Keratinocyte (primary cell): ENCODE measurements around the gene GPR6. TPM values are rescaled to one million over a fixed set of nuclear protein-coding genes. Genes with fewer than 3 reads are reported as not detected.

Experiments
- DNase-seq: peaks from one replicate; pipeline ENCODE4 v3.0.0-alpha.2; 2011; ENCODE audit warnings: low read depth, missing footprints, low spot score
- FAIRE-seq: peaks from 2 replicates; lab custom pipeline; 2011; peaks lifted over from hg19 to GRCh38; lab: Jason Lieb, UNC
- H2AFZ ChIP-seq: 2 replicates; pipeline ENCODE4 v1.6.0; 2012; ENCODE audit warnings: low read length, control low read depth, inconsistent platforms; ENCODE audit not compliant: control insufficient read depth
- H3K27ac ChIP-seq: 2 replicates; pipeline ENCODE4 v1.5.1; 2011; ENCODE audit warnings: low read length; ENCODE audit not compliant: control insufficient read depth, insufficient read depth
- H3K27me3 ChIP-seq: 3 replicates; pipeline ENCODE4 v1.6.0; 2011; ENCODE audit warnings: low read length; ENCODE audit not compliant: control insufficient read depth, insufficient read depth; ENCODE audit errors: extremely low read depth
- H3K36me3 ChIP-seq, 2 experiments: 2 replicates in 1 of 2; 3 replicates in 1 of 2; pipeline ENCODE4 v1.5.1; 2011; ENCODE audit warnings: low read length in 2 of 2, mild to moderate bottlenecking in 1 of 2; ENCODE audit not compliant: control insufficient read depth in 2 of 2, insufficient read depth in 2 of 2; ENCODE audit errors: extremely low read depth in 1 of 2
- H3K4me1 ChIP-seq: 3 replicates; pipeline ENCODE4 v1.5.1; 2011; ENCODE audit warnings: low read length; ENCODE audit not compliant: control insufficient read depth, insufficient read depth; ENCODE audit errors: extremely low read depth
- H3K4me2 ChIP-seq: 3 replicates; pipeline ENCODE4 v1.6.0; 2011; ENCODE audit warnings: low read depth, low read length; ENCODE audit not compliant: control insufficient read depth, insufficient read depth; ENCODE audit errors: extremely low read depth
- H3K4me3 ChIP-seq, 3 experiments: fragments of 200-600 bp in 1 of 3; sonication (generic) in 1 of 3; 2 replicates in 2 of 3; 3 replicates in 1 of 3; pipeline ENCODE4 v1.5.1; 2011 to 2016; ENCODE audit warnings: low read length in 3 of 3, mild to moderate bottlenecking in 3 of 3, control low read depth in 2 of 3, inconsistent platforms in 1 of 3, low read depth in 1 of 3, mixed read lengths in 1 of 3, mixed run types in 1 of 3, moderate library complexity in 1 of 3; ENCODE audit not compliant: control insufficient read depth in 2 of 3, insufficient read depth in 2 of 3; ENCODE audit errors: extremely low read depth in 1 of 3
- H3K79me2 ChIP-seq: 2 replicates; pipeline ENCODE4 v1.6.0; 2012; ENCODE audit warnings: low read length; ENCODE audit not compliant: control insufficient read depth, insufficient read depth
- H3K9ac ChIP-seq: 3 replicates; pipeline ENCODE4 v1.6.0; 2011; ENCODE audit warnings: low read length; ENCODE audit not compliant: control insufficient read depth, insufficient read depth; ENCODE audit errors: extremely low read depth
- H3K9me1 ChIP-seq: 3 replicates; pipeline ENCODE4 v1.6.0; 2011; ENCODE audit warnings: low read length; ENCODE audit not compliant: control insufficient read depth, insufficient read depth; ENCODE audit errors: extremely low read depth
- H3K9me3 ChIP-seq: 2 replicates; pipeline ENCODE4 v1.5.1; 2012; ENCODE audit warnings: low read depth, low read length; ENCODE audit not compliant: control insufficient read depth
- H4K20me1 ChIP-seq: 3 replicates; pipeline ENCODE4 v1.6.0; 2011; ENCODE audit warnings: low read length; ENCODE audit not compliant: control insufficient read depth, insufficient read depth; ENCODE audit errors: extremely low read depth
- EZH2 ChIP-seq: IDR thresholded peaks from one replicate; pipeline ENCODE4 v1.6.1; 2012; ENCODE audit warnings: inconsistent platforms, mild to moderate bottlenecking, low read length, moderate library complexity
- dilution Hi-C: fragments of 300-500 bp; cut with MboI; formaldehyde crosslinking; loops from one replicate; pipeline ENCODE4 v1.7.0; 2020; ENCODE audit warnings: low sequenced_read_pairs; ENCODE audit not compliant: extremely low pct_ligation_motif_present
- polyA plus RNA-seq, 5 experiments: library from polyadenylated mRNA; depleted of rRNA in 3 of 5; stranded (reverse) in 3 of 5; stranded (forward) in 1 of 5; unstranded in 1 of 5; fragments of >200 nt; gene quantifications; 1 replicate in 1 of 5; 2 replicates in 3 of 5; 3 replicates in 1 of 5; pipeline versions ENCODE4 v1.2.1 to v1.2.3, GENCODE V29; 2011 to 2012; ENCODE audit warnings: missing spikeins in 2 of 5, low read depth in 1 of 5, low replicate concordance in 1 of 5
- TF ChIP-seq, protein P1 (sequence below), 3 experiments: IDR thresholded peaks in 1 of 3; conservative IDR thresholded peaks in 1 of 3; optimal IDR thresholded peaks in 1 of 3; 2 replicates in 2 of 3; 3 replicates in 1 of 3; pipeline versions ENCODE3 to v1.5.1; 2011; ENCODE audit warnings: low read length in 3 of 3, mild to moderate bottlenecking in 3 of 3, moderate library complexity in 2 of 3, control low read depth in 1 of 3, inconsistent platforms in 1 of 3; ENCODE audit not compliant: insufficient read depth in 2 of 3; ENCODE audit errors: extremely low read depth in 1 of 3

The GPR6 gene
- polyA plus RNA-seq, 1 donor (not counting 4 experiments of a cell fraction or from before 2014, with no cell fraction given): not detected

DNA sequence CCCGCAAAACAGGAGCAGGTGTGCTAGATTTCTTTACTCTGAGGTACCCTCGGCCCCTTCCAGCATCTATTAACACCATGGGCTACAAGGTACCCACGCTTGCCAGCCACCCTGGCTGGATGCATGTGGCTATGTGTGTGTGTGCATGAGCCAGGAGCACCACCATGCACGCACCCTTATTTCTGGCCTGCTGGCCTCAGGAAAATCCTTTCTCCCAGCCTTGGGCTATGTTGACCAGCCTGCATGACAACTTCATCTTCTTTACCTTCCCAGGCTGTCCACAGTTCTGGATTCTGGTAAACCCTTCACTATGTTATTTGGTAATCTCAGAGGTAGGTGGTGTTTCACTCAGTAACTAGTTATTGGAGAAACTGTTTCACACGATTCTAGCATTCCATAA lies 40.4 kb downstream of the GPR6 start:
- H3K4me2 ChIP-seq: no peak overlapping the region
- H3K79me2 ChIP-seq: no peaks in the 10 kb centered on the region
- dilution Hi-C loops: no loop called here
- DNase-seq (no peak), FAIRE-seq (no peak)
- no peak overlapping the region for H2AFZ ChIP-seq
- H3K36me3 ChIP-seq: no peaks in the 10 kb centered on the region
- no peaks in the 10 kb centered on the region for H3K4me1 ChIP-seq
- H3K9ac ChIP-seq: no peak overlapping the region
- peaks cover 5% of the 10 kb centered on the region for H3K27me3 ChIP-seq
- H3K9me3 ChIP-seq: no peaks in the 10 kb centered on the region
- no peaks in the 10 kb centered on the region for H3K9me1 ChIP-seq
- no peak for TF ChIP-seq EZH2
- TF ChIP-seq, protein P1, sequence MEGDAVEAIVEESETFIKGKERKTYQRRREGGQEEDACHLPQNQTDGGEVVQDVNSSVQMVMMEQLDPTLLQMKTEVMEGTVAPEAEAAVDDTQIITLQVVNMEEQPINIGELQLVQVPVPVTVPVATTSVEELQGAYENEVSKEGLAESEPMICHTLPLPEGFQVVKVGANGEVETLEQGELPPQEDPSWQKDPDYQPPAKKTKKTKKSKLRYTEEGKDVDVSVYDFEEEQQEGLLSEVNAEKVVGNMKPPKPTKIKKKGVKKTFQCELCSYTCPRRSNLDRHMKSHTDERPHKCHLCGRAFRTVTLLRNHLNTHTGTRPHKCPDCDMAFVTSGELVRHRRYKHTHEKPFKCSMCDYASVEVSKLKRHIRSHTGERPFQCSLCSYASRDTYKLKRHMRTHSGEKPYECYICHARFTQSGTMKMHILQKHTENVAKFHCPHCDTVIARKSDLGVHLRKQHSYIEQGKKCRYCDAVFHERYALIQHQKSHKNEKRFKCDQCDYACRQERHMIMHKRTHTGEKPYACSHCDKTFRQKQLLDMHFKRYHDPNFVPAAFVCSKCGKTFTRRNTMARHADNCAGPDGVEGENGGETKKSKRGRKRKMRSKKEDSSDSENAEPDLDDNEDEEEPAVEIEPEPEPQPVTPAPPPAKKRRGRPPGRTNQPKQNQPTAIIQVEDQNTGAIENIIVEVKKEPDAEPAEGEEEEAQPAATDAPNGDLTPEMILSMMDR (optimal IDR thresholded peaks at IDR 0.05 in 1 of 3, IDR thresholded peaks at IDR 0.05 in 1 of 3, conservative IDR thresholded peaks at IDR 0.05 in 1 of 3; ENCODE audit: extremely low read depth in 1 of 3, insufficient read depth in 2 of 3, low read length in 3 of 3): no peak
- H3K4me3 ChIP-seq: no peak overlapping the region
- H4K20me1 ChIP-seq: no peaks in the 10 kb centered on the region
- H3K27ac ChIP-seq: no peak overlapping the region

DNA sequence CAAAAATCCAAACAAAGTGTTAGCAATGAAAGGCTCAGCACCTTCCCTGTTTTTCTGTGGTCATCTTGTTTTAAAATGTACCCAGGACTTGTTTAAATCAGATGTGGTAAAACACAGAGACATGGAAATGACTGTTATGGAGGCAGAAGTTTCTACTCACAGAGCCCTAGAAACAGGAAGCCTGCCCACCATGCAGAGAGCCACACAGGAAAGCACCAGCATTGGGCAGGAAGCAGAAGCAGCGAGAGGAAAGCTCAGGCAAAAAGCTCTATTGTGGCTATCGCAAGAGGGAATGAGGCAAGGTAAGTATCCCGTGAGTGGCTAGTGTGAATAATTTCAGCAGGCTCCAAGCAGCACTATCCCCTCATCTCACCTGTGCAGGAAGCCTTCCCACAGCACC lies 42.8 kb downstream of the GPR6 start:
- no peak overlapping the region for H3K4me2 ChIP-seq
- no peak for FAIRE-seq
- no peak for DNase-seq
- H3K79me2 ChIP-seq: no peaks in the 10 kb centered on the region
- no peak overlapping the region for H3K4me3 ChIP-seq
- peaks cover 5% of the 10 kb centered on the region for H3K27me3 ChIP-seq
- dilution Hi-C loops: no loop called here
- no peak for TF ChIP-seq EZH2
- TF ChIP-seq, protein P1 (optimal IDR thresholded peaks at IDR 0.05 in 1 of 3, IDR thresholded peaks at IDR 0.05 in 1 of 3, conservative IDR thresholded peaks at IDR 0.05 in 1 of 3; ENCODE audit: extremely low read depth in 1 of 3, insufficient read depth in 2 of 3, low read length in 3 of 3): no peak
- no peaks in the 10 kb centered on the region for H3K4me1 ChIP-seq
- H2AFZ ChIP-seq: no peak overlapping the region
- no peaks in the 10 kb centered on the region for H3K9me3 ChIP-seq
- no peak overlapping the region for H3K9ac ChIP-seq
- no peaks in the 10 kb centered on the region for H3K9me1 ChIP-seq
- no peaks in the 10 kb centered on the region for H3K36me3 ChIP-seq
- H3K27ac ChIP-seq: no peak overlapping the region
- H4K20me1 ChIP-seq: no peaks in the 10 kb centered on the region
